ENCODE results near the gene SCUBE2.
"Not testable (repeated sequence)": the region's sequence is repeated elsewhere in the genome, so short reads cannot be mapped to it uniquely, and the experiment has no call there.

SCUBE2 gene

DNA sequence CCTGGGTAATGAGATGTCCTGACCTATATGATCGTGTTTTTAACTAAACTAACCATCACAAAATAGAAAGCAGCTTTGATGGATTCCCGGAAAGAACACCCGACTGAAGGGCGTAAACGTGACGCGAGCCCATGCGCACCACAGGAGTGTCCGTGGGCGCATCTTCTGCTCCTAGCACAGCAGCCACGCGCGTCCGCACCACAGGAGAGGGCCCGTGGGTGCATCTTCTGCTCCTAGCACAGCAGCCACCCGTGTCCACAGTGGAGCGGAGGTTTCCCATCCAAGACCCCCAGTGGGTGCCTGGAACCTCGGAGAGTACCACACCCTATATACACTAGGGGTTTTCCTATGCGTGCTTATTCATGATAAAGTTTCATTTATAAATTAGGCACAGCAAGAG is 51.5 kb downstream of the SCUBE2 start:
- no peak for DNase-seq

DNA sequence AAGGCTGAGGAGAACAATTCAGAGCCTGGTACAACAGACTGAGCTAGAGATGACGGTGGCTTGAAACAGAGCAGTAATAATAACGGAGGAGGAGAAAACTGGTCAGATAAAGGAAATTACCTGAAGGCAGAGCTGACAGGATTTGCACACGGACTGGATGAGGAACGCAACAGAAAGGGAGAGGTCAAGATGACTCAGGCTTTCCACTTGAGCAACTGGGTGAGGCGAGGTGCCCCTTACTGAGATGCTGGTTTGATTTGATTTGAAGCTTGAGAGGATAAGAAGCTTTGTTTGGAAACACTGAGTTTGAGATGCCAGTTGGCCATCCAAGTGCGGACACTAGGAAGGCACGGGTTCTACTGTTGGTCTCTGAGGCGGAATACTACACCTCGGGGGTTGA is 52.2 kb downstream of the SCUBE2 start:
- no peak for DNase-seq

DNA sequence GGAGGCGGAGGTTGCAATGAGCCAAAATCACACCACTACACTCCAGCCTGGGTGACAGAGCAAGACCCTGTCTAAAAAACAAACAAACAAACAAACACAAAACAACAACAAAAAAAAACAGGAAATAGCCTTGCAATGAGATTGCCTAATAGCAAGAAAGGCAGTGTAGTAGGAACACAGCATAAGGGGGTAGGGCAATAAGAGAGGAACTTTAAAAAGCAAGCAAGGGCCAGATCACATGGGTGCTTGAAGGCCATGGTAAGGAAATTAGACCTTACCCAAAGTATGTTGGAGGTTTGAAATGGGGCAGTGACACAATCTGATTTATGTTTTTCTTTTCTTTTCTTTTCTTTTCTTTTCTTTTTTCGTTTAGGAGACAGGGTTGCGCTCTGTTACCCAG is 52.9 kb downstream of the SCUBE2 start:
- no peak for DNase-seq

DNA sequence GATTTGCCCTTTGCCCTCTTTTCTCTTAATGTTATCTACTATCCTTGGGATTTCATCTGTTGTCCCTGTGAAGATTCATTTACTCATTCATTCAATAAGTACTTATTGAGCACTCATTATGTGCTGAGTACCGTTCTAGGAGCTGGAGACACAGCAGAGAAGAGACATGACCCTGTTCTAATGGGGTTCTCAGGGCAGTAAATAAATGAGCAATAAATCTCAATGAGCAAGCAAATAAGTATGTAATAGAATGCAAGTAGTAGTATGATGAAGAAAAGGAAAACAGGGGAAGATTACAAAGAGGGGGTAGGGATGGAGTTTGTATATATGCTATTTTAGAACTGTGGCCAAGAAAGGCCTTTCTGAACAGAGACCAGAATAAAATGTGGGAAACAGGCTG is 53.4 kb downstream of the SCUBE2 start:
- DNase-seq: no peak

DNA sequence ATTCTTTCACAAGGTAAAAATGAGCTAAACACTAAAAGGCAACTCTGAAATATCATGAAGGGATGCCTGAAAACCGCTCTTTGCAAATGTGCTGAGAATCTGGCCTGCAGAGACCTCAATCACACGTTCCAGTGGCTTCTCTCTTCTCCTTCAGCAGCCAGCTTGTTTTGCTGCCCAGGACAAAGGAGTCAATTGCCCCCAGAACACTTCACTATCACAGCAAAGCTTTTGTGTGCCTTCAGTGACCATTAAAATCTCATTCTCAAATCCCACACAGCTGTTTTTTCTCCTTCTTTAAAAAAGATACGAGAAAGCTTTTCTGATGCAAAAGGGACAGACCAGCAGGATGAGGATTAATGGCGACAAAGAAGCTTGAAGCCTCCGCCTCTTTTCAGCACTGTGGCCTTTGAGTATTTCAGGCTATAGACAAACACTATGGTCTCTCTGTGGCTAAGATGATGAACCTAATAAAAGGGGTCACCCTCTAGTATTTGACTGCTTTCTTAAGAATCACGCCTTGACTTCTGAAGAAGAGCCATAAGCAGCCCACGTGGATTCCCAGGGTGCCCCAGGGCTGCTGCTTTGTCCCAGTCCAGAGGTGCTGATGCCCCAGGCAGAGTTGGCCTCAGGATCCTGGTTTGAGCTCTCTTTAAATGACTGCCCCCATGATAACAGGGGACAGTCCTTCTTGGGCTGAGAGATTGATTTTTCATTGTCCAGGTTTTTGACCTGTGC is 54.2 kb downstream of the SCUBE2 start:
- no peak for DNase-seq

DNA sequence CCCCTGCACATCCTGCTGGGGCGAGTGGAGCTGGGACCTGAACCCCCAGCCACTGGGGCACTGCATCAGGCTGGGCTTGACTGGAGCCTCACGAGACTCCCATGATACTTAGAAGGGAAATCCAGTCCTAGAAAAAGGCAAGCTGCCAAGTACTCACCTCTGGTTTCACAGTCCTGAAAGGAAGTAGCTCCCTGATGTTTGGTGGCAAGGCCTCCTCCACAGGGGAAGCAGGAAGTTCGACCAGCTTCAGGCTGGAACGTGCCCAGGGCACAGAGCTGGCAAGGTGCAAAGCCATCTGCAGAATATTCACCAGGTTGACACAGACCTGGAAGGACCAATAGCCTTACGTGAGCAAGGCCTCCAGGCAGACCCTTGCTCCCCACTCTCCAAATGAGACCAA is 60.8 kb downstream of the SCUBE2 start:
- no peak for DNase-seq

DNA sequence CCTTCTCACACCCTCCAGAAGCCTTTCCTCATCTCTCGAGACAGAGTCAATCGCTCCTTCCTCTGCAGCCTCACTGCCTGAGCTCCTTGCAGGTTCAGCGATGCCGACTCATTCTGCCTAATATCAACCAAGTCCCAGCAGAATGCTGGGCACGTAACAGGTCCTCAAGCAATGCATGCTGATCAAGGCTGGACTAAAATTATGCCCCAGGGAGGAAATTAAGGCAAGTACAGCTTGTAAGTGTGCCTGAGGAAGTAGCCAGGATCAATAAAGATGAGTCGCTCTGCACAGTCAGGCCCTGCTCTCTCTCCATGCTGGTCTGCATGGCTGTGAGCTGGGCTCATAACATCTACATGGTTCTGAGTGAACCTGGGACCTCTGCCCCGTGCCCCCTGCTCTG is 62.0 kb downstream of the SCUBE2 start:
- no peak for DNase-seq

DNA sequence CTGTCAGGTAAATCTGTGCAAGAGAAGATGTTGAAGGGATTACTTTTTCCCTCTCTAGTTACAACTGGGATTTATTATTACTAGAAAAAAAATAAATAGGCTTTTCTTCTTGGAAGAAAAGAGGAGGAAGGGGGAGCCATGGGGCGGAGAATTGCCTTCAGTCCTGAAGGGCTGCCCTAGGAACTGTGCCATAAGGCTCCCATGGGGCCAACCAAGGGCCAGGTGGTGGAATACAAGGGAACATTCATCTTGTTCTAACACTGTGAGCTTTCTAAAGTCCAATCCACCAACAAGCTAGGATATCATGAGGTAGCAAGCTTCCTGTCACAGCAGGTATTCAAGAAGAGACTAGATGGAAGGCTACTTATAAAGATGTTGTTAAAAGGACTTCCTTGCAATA is 62.8 kb downstream of the SCUBE2 start:
- DNase-seq: no peak

DNA sequence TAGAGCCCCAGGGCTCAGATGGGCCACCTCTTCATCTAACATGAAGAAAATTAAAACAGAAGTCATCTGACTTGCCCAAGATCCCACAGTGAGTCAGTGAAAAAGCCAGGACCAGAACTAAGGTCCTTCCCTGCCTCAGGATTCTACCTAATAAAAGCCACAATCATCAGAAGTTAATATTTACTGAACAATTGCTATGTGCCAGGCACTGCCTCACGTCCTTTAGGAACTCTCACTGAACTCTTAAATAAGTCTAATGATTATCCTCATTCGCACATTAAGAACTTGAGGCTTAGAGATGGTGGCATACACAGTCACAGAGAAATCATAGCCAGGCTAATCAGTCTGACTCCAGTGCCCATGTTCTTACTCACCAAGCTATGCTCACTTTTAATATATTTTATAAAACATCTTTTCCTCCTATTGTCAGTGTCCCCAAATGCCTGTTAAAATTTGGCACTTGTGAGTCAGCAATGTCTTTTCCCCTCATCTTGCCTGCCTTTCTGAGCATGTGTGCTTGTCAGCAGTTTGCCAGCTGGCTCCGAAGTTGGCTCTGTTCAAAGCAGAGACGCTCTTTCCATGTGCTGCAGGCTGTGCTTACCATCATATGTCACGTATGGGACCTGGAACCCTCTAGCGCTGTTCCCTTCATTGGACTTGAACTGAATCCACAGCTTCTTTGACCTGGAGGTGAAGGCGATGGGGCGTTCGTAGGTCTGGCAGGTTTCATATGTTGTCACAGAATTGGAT is 66.1 kb downstream of the SCUBE2 start:
- no peak for DNase-seq

DNA sequence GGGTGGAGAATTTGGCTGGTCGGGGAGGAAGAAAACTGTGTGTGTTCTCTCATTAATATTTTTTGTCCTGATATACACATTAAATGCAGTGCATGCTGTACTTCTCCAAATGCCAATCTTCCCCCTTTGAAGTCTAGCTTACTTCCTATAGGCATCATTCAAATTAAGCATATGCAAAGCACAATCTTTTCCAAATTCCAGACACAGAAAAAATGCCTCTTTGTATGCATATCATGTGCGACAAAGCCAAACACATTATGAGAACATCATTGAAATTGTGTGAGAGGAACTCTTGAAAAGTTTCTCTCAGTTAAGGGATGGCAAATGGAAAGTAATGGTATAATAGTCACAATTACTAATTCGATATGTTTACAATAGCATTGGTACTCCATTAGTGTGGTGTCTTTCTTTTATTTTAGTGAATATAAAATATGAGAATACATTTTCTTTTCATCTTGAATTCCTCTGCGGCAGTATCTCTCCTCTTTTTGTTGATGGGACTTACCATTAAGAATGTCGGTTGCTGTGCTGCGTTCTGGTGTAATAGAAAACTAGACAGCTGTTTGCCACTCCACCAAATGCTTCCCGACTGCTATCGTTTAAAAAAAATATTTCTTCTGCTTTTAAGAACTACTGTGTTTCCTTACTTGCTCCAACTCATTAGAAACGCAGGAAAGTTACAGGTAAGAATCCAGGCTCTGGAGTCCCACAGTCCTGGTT is 68.3 kb downstream of the SCUBE2 start:
- DNase-seq: no peak

DNA sequence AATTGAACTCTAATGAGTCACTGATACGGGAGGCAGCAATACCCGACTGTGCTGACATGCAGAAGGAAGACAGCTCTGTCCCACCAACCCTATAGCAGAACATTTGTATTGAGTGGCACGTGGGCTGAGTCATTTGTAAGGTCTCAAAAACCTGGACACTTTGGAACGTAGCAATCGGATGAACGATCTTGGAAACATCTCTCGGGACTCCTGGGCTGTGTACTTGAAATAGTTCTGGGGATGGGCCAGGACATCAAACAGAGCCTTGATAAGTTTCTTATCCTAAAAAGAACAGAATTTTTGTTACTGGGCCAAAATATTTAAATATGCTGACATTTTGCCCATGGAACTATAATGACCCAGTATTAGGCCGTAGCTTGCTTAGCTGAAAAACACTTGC is 70.5 kb downstream of the SCUBE2 start:
- DNase-seq: no peak

DNA sequence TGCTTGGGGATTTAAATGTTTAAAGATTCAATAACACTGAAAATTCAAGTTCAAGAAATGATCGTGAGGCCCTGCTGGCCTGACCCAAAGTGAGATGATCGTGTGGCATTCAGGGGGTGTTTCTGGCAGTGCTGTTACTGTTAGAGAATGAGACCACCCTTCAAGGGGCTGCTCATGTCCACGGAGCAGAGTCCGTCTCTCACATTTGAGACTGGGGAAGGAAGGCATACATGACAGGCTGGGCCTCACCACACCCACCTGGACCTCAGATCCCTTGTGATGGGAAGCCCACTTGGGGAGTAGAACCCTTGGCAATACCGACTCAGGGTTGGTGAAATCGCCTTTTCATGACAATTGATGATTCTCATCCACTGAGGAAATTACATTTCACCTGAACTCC is 71.5 kb downstream of the SCUBE2 start:
- no peak for DNase-seq

DNA sequence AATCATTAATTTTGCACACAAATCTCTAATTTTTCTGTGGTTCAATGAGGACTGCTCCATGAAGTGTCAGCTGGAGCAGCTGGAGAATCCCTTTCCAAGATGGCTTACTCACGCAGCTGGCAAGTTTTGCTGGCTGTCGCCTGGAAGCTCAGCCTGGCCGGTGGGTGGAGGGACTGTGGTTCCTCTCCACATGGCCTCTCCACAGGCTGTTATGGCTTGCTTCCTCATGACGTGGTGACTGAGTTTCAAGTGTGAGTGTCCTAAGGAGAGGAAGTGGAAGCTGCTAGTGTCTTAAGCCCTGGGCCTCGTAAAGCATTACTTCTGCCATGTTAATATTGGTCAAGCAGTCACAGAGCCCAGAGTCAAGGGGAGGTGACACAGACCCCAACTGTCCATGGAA is 73.6 kb downstream of the SCUBE2 start:
- DNase-seq: no peak

DNA sequence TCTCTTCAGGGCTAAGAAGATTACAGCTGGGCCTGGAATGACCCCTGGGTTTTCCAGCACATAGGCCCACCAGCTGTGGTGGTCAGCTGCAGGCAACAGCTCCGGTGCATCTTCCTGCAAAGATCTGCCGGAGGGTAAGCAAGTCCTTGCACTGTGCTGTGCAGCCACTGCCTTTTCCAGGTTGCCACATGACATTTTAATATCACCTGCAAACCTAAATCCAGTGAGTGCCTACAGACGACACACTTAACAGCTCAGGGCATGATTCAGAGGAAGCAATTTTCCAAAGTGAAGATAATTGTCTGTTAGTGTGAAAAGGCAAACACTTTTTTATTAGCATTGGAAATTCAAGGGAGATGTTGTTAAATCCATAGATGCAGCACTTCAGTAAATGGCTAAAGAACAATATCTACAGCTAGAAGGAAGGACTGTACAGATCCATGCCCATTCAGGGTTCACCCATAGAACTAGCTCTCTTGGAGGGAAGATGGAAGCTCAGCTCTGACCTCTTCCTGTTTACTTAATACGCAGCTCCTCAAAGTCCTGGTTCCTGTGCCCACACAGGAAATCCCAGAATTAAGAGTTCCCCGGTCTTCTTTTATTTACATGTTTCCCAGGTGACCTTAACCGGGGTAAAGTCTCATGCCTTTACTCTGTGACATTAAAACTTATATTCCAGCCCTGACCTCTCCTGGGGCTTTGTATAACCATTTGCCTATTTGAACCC is 74.3 kb downstream of the SCUBE2 start:
- DNase-seq: no peak

DNA sequence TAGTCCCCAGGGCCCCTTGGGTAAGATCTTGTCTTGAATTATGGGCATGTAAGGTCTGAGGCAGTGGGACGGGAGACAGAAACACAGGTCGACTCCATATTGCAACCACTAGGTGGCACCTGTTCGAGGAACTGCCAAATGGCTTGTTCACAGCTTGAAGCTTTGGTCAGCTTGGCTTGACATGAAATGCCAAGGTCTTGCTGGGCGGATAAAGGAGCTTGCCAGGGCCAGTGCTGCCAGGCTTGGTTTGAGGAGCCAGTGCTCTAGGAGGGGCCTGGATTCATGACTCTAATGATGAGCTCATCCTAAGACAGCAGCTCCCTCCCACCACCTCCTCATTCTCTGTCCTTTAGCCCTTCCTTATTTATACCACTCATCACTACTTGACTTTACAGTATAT is 75.7 kb downstream of the SCUBE2 start:
- no peak for DNase-seq

DNA sequence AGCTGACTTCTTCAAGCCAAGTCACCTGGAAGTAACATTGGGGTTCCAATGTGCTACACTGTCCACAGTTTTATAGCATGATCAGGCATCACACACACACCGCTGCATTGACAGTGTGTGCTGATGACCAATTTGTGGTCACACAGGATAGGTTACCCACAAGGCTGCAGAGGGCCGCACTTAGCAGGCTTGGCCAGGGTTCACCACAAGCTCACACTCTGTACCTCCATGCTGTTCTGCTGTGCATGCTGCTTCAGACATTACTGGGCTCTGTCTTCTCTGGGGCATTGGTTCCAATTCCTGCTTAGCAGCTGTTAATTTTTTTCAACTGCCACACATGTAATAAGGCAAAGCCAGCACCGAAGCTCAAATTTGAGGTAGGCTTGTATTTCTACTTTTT is 76.6 kb downstream of the SCUBE2 start:
- DNase-seq: no peak

DNA sequence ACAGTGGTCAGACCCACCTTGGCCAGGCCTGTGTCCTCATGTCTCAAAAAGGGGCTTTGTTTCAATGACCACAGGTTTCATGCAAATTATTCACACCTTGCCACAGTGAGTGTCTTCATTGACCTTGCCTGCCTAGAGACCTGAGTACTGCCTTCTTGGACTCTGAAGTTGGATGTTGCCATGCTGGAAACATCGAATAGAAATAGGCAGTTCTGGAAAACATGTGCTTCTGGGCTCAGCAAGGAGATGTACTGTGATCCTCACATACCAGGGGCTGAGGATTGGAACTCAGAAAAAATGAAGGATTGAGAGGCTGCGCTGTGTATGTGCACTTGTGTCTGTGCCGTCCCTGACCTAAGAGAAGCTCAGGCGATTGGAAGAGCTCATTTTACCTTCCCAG is 78.0 kb downstream of the SCUBE2 start:
- DNase-seq: no peak

DNA sequence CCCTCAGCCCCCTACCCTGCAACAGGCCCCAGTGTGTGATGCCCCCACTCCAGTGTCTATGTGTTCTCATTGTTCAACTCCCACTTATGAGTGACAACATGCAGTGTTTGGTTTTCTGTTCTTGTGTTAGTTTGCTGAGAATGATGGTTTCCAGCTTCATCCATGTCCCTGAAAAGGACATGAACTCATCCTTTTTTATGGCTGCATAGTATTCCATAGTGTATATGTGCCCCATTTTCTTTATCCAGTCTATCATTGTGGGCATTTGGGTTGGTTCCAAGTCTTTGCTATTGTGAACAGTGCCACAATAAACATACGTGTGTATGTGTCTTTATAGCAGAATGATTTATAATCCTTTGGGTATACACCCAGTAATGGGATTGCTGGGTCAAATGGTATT is 81.9 kb downstream of the SCUBE2 start:
- not testable (repeated sequence) for DNase-seq

DNA sequence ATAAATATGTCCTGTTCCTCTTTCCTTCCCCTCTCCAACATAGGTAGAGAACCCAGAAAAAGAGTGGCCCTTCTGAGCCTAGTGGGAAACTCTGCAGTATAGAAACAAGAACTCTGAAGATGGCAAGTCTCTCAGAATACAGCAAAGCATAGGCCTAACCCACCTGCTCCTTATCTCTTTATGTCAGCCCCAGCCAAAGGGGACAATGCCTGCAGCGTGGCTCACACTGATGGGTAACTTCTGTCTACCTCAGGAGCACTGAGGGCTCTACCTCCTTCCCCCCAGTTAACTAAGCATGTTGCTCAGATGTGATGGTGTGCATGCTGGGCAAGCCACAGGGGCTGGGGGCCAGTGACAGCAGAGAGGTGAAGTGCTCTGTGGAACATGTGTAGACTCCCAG is 82.7 kb downstream of the SCUBE2 start:
- DNase-seq: no peak

DNA sequence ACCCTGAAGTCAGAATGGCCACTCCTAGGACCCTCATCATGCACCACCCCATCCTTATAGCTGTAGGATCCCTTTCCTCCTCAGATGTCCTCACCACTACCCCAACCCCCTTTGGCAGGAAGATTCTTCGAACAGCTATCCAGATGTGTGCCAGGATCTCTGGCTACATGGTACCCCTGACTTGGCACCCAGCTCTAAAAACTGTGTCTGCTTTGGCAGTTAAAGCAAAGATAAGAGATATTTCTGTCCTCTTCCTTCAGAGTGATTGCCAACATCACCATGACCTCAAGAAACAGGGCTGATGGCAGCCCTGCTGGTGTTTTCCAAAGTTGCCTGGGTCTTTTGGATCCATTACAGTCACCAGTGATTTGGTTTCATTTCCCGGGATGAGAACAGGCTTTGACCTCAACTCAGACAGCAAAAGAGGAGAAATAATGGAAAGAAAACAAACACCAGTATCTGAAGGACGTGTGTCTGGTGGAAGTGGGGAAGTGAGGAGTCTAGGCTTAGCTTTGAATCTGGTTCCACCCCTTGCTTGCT is 83.3 kb downstream of the SCUBE2 start:
- no peak for DNase-seq

DNA sequence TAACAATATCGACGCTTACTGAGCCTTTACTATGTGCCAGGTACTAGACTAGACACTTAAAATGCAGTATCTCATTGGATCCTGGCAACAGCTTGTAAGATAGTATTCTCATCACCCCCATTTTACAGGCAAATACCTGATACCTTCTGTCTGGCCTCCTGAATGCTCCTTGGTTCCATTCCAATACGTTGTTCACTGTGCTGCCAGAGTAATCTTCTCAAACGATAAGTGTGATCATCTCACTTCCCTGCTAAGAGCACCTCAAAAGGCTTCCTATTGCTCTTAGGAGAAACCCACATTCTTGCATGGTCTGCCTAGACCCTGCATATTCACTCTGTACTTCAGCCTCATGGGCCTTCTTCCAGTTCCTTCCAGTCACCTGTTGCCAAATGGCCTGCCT is 86.3 kb downstream of the SCUBE2 start:
- no peak for DNase-seq

DNA sequence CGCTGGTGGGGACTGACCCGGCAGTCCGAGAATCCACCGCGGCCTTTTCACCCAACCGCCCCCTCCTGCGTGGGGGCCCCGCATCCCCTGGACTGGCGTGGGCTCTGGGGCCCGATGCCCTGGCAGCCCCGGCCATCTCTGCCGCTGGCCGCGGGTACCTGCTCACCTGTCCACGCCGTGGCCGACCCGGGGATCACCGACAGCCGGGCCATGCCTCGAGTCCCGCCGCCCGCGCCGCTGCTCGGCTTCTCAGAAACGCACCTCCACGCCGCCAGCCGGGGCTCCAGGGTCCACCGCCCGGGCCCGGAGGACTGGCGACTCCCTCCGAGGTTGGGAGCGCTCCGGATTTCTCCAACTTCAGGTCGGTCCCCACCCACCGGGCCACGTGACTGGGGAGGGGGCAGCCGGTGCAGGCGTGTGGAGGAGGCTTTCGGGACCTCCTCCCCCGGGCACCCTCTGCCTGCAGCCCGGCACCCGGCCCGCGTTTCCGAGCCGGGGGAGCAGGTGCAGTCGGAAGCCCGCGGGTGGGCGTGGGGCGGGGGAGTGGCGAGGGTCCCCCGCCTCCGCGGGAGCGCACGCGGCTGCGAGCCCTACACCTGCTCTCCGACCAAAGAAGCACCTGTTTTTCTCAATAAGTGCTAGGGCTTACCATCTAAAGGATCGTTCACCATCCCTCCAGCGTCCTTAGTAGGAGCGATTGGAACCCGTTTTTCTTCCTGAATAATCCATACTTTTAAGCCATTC is 87.0 kb downstream of the SCUBE2 start:
- DNase-seq: no peak
